Stimulated activated naive CD8-positive, alpha-beta T cell treated with anti-CD3 and anti-CD28 coated beads, Interleukin-15, Interleukin-2, amounts not matched to agents 100 ng/mL and 50 ng/mL, for 24 hours (primary cell): ENCODE measurements around the gene THSD7B.
"Not testable (repeated sequence)": the region's sequence is repeated elsewhere in the genome, so short reads cannot be mapped to it uniquely, and the experiment has no call there.

Experiments used
- H3K27ac Mint-ChIP-seq: one replicate; pipeline ENCODE4 v1.8.0; 2021; ENCODE audit warnings: mild to moderate bottlenecking, mixed read lengths
- H3K27me3 Mint-ChIP-seq: one replicate; pipeline ENCODE4 v1.8.0; 2021; ENCODE audit warnings: mixed read lengths
- H3K36me3 Mint-ChIP-seq: one replicate; pipeline ENCODE4 v1.8.0; 2021; ENCODE audit warnings: low read depth, mixed read lengths
- H3K4me1 Mint-ChIP-seq: one replicate; pipeline ENCODE4 v1.8.0; 2021; ENCODE audit warnings: low read depth, mixed read lengths
- H3K4me3 Mint-ChIP-seq: one replicate; pipeline ENCODE4 v1.8.0; 2021; ENCODE audit warnings: mild to moderate bottlenecking, mixed read lengths
- H3K9me3 Mint-ChIP-seq: one replicate; pipeline ENCODE4 v1.8.0; 2021; ENCODE audit warnings: mixed read lengths

The THSD7B gene

GRCh38 chr2:136765256-136766072, at the start of gene THSD7B:
TSS of gene THSD7B (plus strand) at chr2:136765545. CDS start at chr2:136882179, 116,634 bp downstream.
- H3K4me3 Mint-ChIP-seq = peak within 1 kb of the TSS; percentile 34
- H3K27ac Mint-ChIP-seq = no peak within 1 kb of the TSS
- H3K9me3 Mint-ChIP-seq = no peaks in the 10 kb centered on the region
- H3K27me3 Mint-ChIP-seq = peaks cover 77% of the 10 kb centered on the region
- H3K36me3 Mint-ChIP-seq = no peaks in the 10 kb centered on the region
- no peaks in the 10 kb centered on the region for H3K4me1 Mint-ChIP-seq

GRCh38 chr2:136718273-136718672, 47.1 kb upstream of the THSD7B start:
- H3K27ac Mint-ChIP-seq = no peak overlapping the region
- peaks cover 17% of the 10 kb centered on the region for H3K27me3 Mint-ChIP-seq
- H3K4me1 Mint-ChIP-seq = no peaks in the 10 kb centered on the region
- no peak overlapping the region for H3K4me3 Mint-ChIP-seq
- H3K9me3 Mint-ChIP-seq = no peaks in the 10 kb centered on the region
- no peaks in the 10 kb centered on the region for H3K36me3 Mint-ChIP-seq

- Mint-ChIP-seq H3K36me3 (no peaks in the 10 kb centered on the region), H3K27ac (no peak overlapping the region), H3K27me3 (peaks cover 11% of the 10 kb centered on the region), H3K4me1 (no peaks in the 10 kb centered on the region), H3K9me3 (peaks cover 3% of the 10 kb centered on the region), H3K4me3 (no peak overlapping the region)
These were observed 37.2 kb upstream of the THSD7B start for GRCh38 chr2:136727973-136728699.

GRCh38 chr2:136736236-136736635, 29.1 kb upstream of the THSD7B start:
- Mint-ChIP-seq H3K36me3 (no peaks in the 10 kb centered on the region), H3K9me3 (peaks cover 3% of the 10 kb centered on the region)

GRCh38 chr2:136738044-136738443, 27.3 kb upstream of the THSD7B start:
- Mint-ChIP-seq H3K36me3 (no peaks in the 10 kb centered on the region), H3K27ac (no peak overlapping the region), H3K9me3 (no peaks in the 10 kb centered on the region), H3K4me1 (no peaks in the 10 kb centered on the region), H3K4me3 (no peak overlapping the region), H3K27me3 (peaks cover 20% of the 10 kb centered on the region)

More at GRCh38 chr2:136736236-136736635, 29.1 kb upstream of the THSD7B start:
- H3K27me3 Mint-ChIP-seq = peaks cover 20% of the 10 kb centered on the region
- H3K4me1 Mint-ChIP-seq = no peaks in the 10 kb centered on the region
- no peak overlapping the region for H3K27ac Mint-ChIP-seq
- H3K4me3 Mint-ChIP-seq = no peak overlapping the region

GRCh38 chr2:136741471-136741870, 23.9 kb upstream of the THSD7B start:
- peaks cover 29% of the 10 kb centered on the region for H3K27me3 Mint-ChIP-seq
- no peak overlapping the region for H3K4me3 Mint-ChIP-seq
- no peak overlapping the region for H3K27ac Mint-ChIP-seq
- no peaks in the 10 kb centered on the region for H3K9me3 Mint-ChIP-seq
- no peaks in the 10 kb centered on the region for H3K36me3 Mint-ChIP-seq
- H3K4me1 Mint-ChIP-seq = no peaks in the 10 kb centered on the region

GRCh38 chr2:136750065-136750464, 15.3 kb upstream of the THSD7B start:
- Mint-ChIP-seq H3K27me3 (peaks cover 3% of the 10 kb centered on the region), H3K27ac (no peak overlapping the region), H3K36me3 (no peaks in the 10 kb centered on the region), H3K4me1 (no peaks in the 10 kb centered on the region), H3K9me3 (no peaks in the 10 kb centered on the region), H3K4me3 (no peak overlapping the region)

- Mint-ChIP-seq H3K9me3 (no peaks in the 10 kb centered on the region), H3K4me1 (no peaks in the 10 kb centered on the region), H3K4me3 (no peak overlapping the region), H3K36me3 (no peaks in the 10 kb centered on the region), H3K27me3 (no peaks in the 10 kb centered on the region), H3K27ac (no peak overlapping the region)
These were observed 13.9 kb upstream of the THSD7B start for GRCh38 chr2:136751406-136751805.

GRCh38 chr2:136758504-136758903, 6.8 kb upstream of the THSD7B start:
- not testable (repeated sequence) for H3K27ac Mint-ChIP-seq, H3K4me3 Mint-ChIP-seq, H3K9me3 Mint-ChIP-seq, H3K4me1 Mint-ChIP-seq, H3K36me3 Mint-ChIP-seq
- H3K27me3 Mint-ChIP-seq = peaks cover 31% of the 10 kb centered on the region

GRCh38 chr2:136764452-136765255, 691 bp upstream of the THSD7B start:
- Mint-ChIP-seq H3K4me1 (no peaks in the 10 kb centered on the region), H3K4me3 (peak overlapping the region; percentile 31), H3K36me3 (no peaks in the 10 kb centered on the region), H3K27ac (no peak overlapping the region), H3K9me3 (no peaks in the 10 kb centered on the region), H3K27me3 (peaks cover 77% of the 10 kb centered on the region)

GRCh38 chr2:136766073-136766404, 694 bp downstream of the THSD7B start:
- Mint-ChIP-seq H3K36me3 (no peaks in the 10 kb centered on the region), H3K4me3 (no peak overlapping the region), H3K27ac (no peak overlapping the region), H3K27me3 (peaks cover 71% of the 10 kb centered on the region), H3K4me1 (no peaks in the 10 kb centered on the region), H3K9me3 (no peaks in the 10 kb centered on the region)

GRCh38 chr2:136767030-136767429, 1.7 kb downstream of the THSD7B start:
- H3K27me3 Mint-ChIP-seq = peaks cover 69% of the 10 kb centered on the region
- H3K4me1 Mint-ChIP-seq = no peaks in the 10 kb centered on the region
- H3K9me3 Mint-ChIP-seq = no peaks in the 10 kb centered on the region
- H3K4me3 Mint-ChIP-seq = no peak overlapping the region
- no peak overlapping the region for H3K27ac Mint-ChIP-seq
- no peaks in the 10 kb centered on the region for H3K36me3 Mint-ChIP-seq

GRCh38 chr2:136769871-136770270, 4.5 kb downstream of the THSD7B start:
- peaks cover 56% of the 10 kb centered on the region for H3K27me3 Mint-ChIP-seq
- H3K36me3 Mint-ChIP-seq = no peaks in the 10 kb centered on the region
- no peak overlapping the region for H3K4me3 Mint-ChIP-seq
- no peak overlapping the region for H3K27ac Mint-ChIP-seq
- H3K9me3 Mint-ChIP-seq = no peaks in the 10 kb centered on the region
- no peaks in the 10 kb centered on the region for H3K4me1 Mint-ChIP-seq

GRCh38 chr2:136770384-136770783, 5.0 kb downstream of the THSD7B start:
- no peaks in the 10 kb centered on the region for H3K9me3 Mint-ChIP-seq
- H3K36me3 Mint-ChIP-seq = no peaks in the 10 kb centered on the region
- H3K4me3 Mint-ChIP-seq = no peak overlapping the region
- peaks cover 53% of the 10 kb centered on the region for H3K27me3 Mint-ChIP-seq
- H3K27ac Mint-ChIP-seq = no peak overlapping the region
- no peaks in the 10 kb centered on the region for H3K4me1 Mint-ChIP-seq

- Mint-ChIP-seq H3K4me1 (no peaks in the 10 kb centered on the region), H3K36me3 (no peaks in the 10 kb centered on the region), H3K27ac (no peak overlapping the region), H3K27me3 (peaks cover 25% of the 10 kb centered on the region), H3K9me3 (no peaks in the 10 kb centered on the region), H3K4me3 (no peak overlapping the region)
These were observed 12.0 kb downstream of the THSD7B start for GRCh38 chr2:136777391-136777790.
